Kidney (tissue), 14 donors: ENCODE data around the gene ACO2. TPM values are rescaled to one million over a fixed set of nuclear protein-coding genes. Genes with fewer than 3 reads are reported as not detected.
A peak's percentile ranks its signal among the peaks of the same experiment; 100 is the strongest.

Experiments used
- DNase-seq, 5 donors: peaks; one replicate each; pipeline ENCODE4 v3.0.0-alpha.2; 2013 to 2020
- FAIRE-seq: peaks from 2 replicates; lab custom pipeline; 2012; peaks lifted over from hg19 to GRCh38; lab: Jason Lieb, UNC
- H3K27ac ChIP-seq, 2 donors: one replicate each; pipeline ENCODE4 v1.7.0; 2013; ENCODE audit warnings: low read depth in 2 of 2, low read length in 2 of 2, inconsistent platforms in 1 of 2
- H3K27me3 ChIP-seq: one replicate; pipeline ENCODE4 v1.7.1; 2013; ENCODE audit warnings: low read length, inconsistent platforms; ENCODE audit not compliant: control insufficient read depth, insufficient read depth
- H3K36me3 ChIP-seq, 3 donors: one replicate each; pipeline versions ENCODE4 v1.7.0 to v1.7.1; 2013; ENCODE audit warnings: low read length in 3 of 3, control low read depth in 1 of 3, inconsistent platforms in 1 of 3; ENCODE audit not compliant: insufficient read depth in 3 of 3, control insufficient read depth in 2 of 3
- H3K4me1 ChIP-seq, 3 donors: one replicate each; pipeline versions ENCODE4 v1.7.0 to v1.7.1; 2013; ENCODE audit warnings: low read length in 3 of 3, inconsistent platforms in 1 of 3, low read depth in 1 of 3; ENCODE audit not compliant: control insufficient read depth in 2 of 3, insufficient read depth in 2 of 3
- H3K4me3 ChIP-seq, 3 donors: one replicate each; pipeline versions ENCODE4 v1.7.0 to v1.8.1; 2013; ENCODE audit warnings: low read length in 3 of 3, control low read depth in 1 of 3, inconsistent platforms in 1 of 3
- H3K9ac ChIP-seq, 3 donors: one replicate each; pipeline versions ENCODE4 v1.7.0 to v1.7.1; 2013; ENCODE audit warnings: low read length in 3 of 3, control low read depth in 1 of 3, inconsistent platforms in 1 of 3
- H3K9me3 ChIP-seq, 3 donors: one replicate each; pipeline versions ENCODE4 v1.7.0 to v1.7.1; 2013; ENCODE audit warnings: low read length in 3 of 3, control low read depth in 1 of 3, inconsistent platforms in 1 of 3; ENCODE audit not compliant: control insufficient read depth in 2 of 3, insufficient read depth in 1 of 3
- CTCF ChIP-seq: IDR thresholded peaks from 3 replicates; pipeline ENCODE4 v1.5.1; 2012; ENCODE audit warnings: mild to moderate bottlenecking, moderate library complexity, borderline replicate concordance; ENCODE audit not compliant: insufficient read depth; ENCODE audit errors: extremely low read depth
- intact Hi-C: fragments of 100-400 bp; cut with DNase I; formaldehyde crosslinking; loops from one replicate; pipeline ENCODE4 v1.11.1; 2022
- polyA plus RNA-seq: library from polyadenylated mRNA; stranded (reverse); fragments of 350-450 nt; fragmentation: Illumina TruSeq; extraction: RNeasy Lipid Tissue Mini Kit (QIAGEN cat#74804); gene quantifications from one replicate; pipeline ENCODE4 v1.2.3, GENCODE V29; 2014; ENCODE audit warnings: low read depth, low replicate concordance; ENCODE audit not compliant: insufficient read depth
- total RNA-seq: library from RNA; stranded (reverse); fragmentation: NEBNext Ultra II Directional; extraction: Animal tissue kit (Norgen Biotek cat#: 25700); gene quantifications from one replicate; pipeline ENCODE4 v1.2.1, GENCODE V29; 2021
- donor health status: control.
- donor health status: control.
- donor health status: control.
- donor health status: control.
- donor health status: control.
- donor health status: DM: yes; HTN: yes; CAD: no.
- donor health status: Normal renal cell carcinoma (clear cell type).

Gene ACO2
- total and polyA plus RNA-seq, 2 donors from 2014 or later: 119 to 262 TPM

GRCh38 chr22:41488596-41489385, 19.9 kb downstream of the ACO2 start:
- H3K27ac ChIP-seq: no peak overlapping the region
- H3K27me3 ChIP-seq: no peaks in the 10 kb centered on the region
- FAIRE-seq: no peak
- H3K9ac ChIP-seq: no peak overlapping the region
- intact Hi-C loops: no loop called here
- TF ChIP-seq CTCF: no peak
- H3K36me3 ChIP-seq: no peaks in the 10 kb centered on the region
- no peak overlapping the region for H3K4me3 ChIP-seq
- no peaks in the 10 kb centered on the region for H3K9me3 ChIP-seq
- H3K4me1 ChIP-seq: peaks cover 0 to 34% (median 20%) of the 10 kb centered on the region in 3 donors
- DNase-seq: no peak

- H3K27me3 ChIP-seq: no peaks in the 10 kb centered on the region
- DNase-seq (peak in 3 of 5 donors; percentile 37 to 77 (median 66)), FAIRE-seq (no peak)
- TF ChIP-seq CTCF: no peak
- H3K4me3 ChIP-seq: no peak overlapping the region
- H3K9ac ChIP-seq: peak overlapping the region in 1 of 3 donors; percentile 16
- H3K4me1 ChIP-seq: peaks cover 0 to 32% (median 16%) of the 10 kb centered on the region in 3 donors
- H3K36me3 ChIP-seq: peaks cover 0 to under 1% (median 0%) of the 10 kb centered on the region in 3 donors
- H3K9me3 ChIP-seq: no peaks in the 10 kb centered on the region
- intact Hi-C loops: no loop called here
- H3K27ac ChIP-seq: no peak overlapping the region
Measured at GRCh38 chr22:41491374-41492100, 22.6 kb downstream of the ACO2 start.

GRCh38 chr22:41498303-41498835, 29.5 kb downstream of the ACO2 start:
- no peak for FAIRE-seq

More at GRCh38 chr22:41498303-41498835, 29.5 kb downstream of the ACO2 start:
- Histone ChIP-seq H3K4me1 (peaks cover 0 to 16% (median 9%) of the 10 kb centered on the region in 3 donors), H3K27ac (no peak overlapping the region), H3K4me3 (no peak overlapping the region), H3K9ac (no peak overlapping the region), H3K9me3 (no peaks in the 10 kb centered on the region), H3K36me3 (peaks cover 5 to 22% (median 14%) of the 10 kb centered on the region in 3 donors), H3K27me3 (no peaks in the 10 kb centered on the region)
- TF ChIP-seq CTCF: no peak
- intact Hi-C loops: no loop called here
- no peak for DNase-seq
